GM11168 (cell line): ENCODE results near the gene VRTN.
"Not testable (repeated sequence)": the region's sequence is repeated elsewhere in the genome, so short reads cannot be mapped to it uniquely, and the experiment has no call there.

Experiments
- in situ Hi-C: fragments of 300-500 bp; cut with MboI; formaldehyde crosslinking; loops from one replicate; pipeline ENCODE4 v1.12.0; 2022; ENCODE audit warnings: low sequenced_read_pairs; ENCODE audit not compliant: unreplicated experiment

VRTN gene

DNA sequence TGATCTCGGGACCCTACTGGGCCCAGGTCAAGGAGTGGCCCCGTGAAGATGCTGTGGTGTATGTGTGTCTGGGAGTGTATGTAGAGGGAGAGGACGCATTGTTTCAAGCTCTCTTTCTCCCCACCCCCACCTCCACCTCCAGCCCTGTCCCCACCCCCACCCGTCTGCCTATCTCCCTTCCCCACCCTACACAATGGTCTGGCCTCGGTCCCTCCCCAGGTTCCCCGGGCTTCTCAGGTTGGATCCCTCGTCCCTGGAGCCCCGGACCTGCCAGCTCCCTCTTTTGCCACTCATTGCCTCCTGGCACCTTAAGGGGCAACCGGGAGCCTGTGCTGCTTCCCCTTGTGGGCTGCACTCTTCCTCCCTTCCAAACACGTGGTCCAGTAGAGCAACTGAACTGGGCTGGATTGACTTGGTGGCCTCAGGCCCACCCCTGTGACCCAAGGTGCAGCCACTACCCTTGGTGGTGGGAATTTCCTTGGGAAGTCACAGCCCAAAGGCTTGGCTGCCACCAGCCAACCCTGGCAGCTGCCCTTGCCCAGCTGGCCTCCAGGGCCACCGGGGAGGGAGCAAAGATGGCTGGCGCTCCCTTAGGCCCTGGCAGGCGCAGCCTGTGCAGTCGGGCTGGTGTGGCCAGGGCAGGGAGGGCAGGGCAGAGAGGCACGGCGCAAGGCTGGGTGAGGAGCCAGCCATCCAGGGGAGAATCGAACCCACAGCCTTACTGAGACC is 628 bp downstream of the VRTN start:
- in situ Hi-C loops: no loop called here

DNA sequence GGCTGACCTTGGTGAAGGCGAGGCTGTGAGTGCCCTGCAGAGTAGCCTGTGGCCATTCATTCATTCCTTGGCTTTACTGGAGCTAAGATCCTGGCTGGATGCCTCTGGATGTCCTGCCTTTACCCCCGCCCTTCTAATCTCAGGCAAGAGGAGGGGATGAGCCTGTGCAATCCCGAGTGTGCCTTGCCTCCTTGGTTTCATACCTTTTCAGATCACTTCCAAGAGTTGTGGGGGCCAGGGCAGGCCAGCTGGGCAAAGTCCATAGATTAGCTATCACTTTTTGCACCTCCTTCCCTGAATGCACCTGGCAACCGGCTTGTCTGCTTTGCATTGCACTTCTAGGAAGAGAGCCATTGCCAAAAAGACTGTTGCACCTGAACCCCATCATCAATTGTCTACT is 1.5 kb downstream of the VRTN start:
- in situ Hi-C loops: no loop called here

DNA sequence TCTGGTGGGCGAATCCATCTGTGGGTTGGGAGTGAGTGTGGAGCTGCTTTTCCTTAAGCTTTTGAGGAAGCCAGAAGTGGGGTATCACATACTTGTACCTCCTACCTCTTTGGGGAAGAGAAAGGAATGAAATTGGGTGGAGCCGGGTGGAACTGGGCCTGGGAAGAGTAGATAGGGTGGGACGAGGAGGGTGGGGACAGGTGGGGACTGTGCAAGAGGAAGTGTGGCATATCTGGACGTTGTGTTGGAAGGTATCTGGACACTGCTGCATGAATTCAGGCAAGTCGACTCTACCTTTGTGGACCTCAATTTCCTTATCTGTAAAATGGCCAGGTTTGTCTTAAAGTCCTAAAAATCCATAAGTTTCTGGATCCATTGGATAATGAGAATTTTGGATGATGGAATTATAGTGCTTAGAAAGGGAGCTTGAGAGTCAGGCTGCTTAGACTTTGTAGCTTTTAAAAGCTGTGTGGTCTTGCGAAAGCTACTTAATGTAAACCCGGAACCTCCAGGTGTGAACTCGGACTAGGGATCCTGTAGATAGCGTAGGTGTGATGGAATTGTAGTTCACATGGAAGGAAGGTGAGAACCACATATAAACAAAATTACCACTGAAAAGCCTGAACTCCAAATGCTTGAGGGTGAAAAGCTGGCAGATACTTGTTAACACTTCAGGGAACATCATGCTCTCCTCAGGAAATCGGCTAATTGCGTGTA is 2.1 kb downstream of the VRTN start:
- in situ Hi-C loops: no loop called here

DNA sequence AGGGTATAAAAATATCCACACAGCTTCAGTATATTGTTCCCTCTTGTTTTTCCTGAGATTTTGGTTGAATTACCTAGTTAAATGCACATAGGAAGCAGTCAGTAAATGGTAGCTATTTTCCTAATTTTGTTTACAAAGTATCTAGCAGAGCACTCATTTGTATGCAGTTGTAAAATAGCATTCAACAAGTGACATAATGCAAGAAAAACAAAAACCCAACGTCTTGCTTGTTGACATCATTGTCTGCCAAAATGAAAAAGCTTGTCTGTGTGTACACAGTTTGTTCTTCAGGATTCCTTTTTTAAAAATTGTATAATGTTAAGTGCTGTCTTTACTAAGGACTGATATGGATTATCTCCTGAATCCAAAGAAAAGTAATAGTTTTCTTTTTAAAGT is 2.7 kb downstream of the VRTN start:
- in situ Hi-C loops: no loop called here

DNA sequence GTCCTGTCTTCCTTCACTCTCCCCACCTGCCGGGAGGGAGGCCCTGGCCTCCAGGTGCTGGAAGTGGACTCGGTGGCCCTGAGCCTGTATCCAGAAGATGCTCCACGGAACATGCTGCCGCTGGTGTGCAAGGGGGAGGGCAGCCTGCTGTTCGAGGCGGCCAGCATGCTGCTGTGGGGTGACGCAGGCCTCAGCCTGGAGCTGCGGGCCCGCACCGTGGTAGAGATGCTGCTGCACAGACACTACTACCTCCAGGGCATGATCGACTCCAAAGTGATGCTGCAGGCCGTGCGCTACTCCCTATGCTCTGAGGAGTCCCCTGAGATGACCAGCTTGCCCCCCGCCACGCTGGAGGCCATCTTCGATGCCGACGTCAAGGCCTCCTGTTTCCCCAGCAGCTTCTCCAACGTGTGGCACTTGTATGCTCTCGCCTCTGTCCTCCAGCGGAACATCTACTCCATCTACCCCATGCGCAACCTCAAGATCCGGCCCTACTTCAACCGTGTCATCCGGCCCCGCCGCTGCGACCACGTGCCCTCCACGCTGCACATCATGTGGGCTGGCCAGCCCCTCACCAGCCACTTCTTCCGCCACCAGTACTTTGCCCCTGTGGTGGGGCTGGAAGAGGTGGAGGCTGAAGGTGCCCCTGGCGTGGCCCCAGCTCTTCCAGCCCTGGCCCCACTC is 8.8 kb downstream of the VRTN start:
- in situ Hi-C loops: no loop called here

DNA sequence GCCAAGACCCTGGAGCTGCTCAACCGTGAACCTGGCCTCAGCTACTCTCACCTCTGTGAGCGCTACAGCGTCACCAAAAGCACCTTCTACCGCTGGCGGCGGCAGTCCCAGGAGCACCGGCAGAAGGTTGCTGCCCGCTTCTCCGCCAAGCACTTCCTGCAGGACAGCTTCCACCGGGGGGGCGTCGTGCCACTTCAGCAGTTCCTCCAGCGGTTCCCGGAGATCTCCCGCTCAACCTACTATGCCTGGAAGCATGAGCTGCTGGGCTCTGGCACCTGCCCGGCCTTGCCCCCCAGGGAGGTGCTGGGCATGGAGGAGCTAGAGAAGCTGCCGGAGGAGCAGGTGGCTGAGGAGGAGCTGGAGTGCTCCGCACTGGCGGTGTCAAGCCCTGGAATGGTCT is 9.3 kb downstream of the VRTN start:
- in situ Hi-C loops: no loop called here

DNA sequence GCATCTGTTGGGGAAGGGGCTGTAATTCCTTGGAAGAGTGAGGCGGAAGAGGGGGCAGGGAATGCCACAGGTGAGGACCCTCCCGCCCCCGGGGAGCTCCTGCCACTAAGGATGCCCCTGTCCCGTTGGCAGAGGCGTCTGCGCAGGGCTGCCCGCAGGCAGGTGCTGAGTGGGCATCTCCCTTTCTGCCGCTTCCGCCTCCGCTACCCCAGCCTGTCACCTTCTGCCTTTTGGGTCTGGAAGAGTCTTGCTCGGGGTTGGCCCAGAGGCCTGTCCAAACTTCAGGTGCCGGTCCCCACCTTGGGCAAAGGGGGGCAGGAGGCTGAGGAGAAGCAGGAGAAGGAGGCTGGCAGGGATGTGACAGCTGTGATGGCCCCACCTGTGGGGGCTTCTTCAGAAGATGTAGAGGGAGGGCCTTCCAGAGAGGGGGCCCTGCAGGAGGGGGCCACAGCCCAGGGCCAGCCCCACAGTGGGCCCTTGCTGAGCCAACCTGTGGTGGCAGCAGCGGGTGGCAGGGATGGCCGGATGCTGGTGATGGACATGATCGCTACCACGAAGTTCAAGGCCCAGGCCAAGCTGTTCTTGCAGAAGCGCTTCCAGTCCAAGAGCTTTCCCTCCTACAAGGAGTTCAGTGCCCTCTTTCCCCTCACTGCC is 10.0 kb downstream of the VRTN start:
- in situ Hi-C loops: no loop called here

DNA sequence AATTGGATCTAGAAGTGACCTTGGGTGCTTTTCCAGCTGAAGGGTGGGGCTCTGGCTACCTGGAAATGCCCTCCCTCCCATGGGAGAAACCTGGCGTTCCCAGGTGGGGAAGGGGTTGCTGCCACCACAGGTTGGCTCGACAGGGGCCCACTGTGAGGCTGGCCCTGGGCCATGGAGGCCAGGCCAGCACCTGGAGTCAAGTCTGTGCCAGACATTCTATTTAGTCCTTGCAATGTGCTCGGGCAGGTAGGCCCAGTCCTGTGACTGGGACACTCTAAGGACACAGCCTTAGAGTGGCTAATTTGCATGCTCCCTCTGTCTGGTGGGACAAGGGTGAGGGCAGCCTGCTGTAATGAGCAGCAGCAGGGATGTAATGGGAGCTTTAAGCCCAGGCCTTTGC is 11.9 kb downstream of the VRTN start:
- in situ Hi-C loops: loop anchor here (10.0 kb wide), 1 partner anchor 115 kb away; no protein-coding TSS in a partner anchor

DNA sequence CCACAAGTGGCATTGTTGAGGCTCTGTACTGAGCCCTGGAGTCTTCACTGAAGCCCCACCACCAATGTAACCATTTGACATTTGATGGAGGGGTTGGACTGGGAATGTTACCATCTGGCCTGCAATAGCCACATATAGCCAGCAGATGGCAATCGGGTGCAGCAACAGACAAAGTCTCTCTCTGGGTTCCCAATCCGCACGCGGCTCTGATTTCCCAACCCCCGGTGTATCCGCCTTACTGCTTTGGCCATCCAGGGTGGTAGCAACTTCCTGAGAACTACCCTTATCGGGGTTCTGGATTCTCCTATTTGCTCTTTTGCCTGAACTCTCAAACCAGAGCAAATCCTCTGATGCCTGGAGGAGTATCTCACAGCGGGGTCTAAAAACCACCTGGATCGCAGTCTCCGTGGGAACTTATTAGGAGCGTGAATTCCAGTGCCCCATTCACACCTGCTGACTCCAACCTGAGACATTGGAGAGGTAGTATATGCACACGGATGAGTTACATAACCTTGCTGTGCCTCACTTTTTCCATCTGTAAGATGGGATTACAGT is 14.2 kb downstream of the VRTN start:
- in situ Hi-C loops: loop anchor here (10.0 kb wide), 1 partner anchor 112 kb away; no protein-coding TSS in a partner anchor

DNA sequence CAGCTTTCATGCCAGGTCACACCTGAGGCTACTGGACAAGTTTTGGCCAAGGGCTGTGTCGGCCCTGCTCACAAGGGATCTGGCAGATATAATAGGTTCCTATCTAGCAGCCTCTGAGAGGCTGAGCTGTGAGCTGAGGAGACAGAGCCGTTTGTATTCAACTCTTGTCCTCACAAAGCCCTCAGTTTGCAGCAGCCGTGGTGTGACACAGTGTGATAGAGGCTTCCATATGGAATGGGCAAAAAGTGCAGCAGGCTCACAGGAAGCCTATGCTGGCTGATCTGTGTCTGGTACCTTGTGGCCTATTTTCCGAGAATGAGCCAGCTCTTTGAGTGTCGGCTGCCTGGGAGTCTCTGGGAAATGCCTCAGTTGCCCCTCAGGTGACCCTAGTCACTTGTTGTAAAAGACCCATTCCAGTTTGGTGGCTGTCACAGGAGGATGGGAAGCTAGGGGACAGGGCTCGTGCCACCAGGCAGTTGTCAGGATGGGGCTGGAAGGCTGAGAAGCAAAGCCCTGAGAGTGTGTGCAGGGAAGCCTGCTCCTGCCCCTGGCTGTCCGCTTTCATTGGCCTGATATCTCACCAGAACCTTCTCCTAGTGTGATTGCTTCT is 16.1 kb downstream of the VRTN start:
- in situ Hi-C loops: loop anchor here (10.0 kb wide), 1 partner anchor 110 kb away; no protein-coding TSS in a partner anchor

DNA sequence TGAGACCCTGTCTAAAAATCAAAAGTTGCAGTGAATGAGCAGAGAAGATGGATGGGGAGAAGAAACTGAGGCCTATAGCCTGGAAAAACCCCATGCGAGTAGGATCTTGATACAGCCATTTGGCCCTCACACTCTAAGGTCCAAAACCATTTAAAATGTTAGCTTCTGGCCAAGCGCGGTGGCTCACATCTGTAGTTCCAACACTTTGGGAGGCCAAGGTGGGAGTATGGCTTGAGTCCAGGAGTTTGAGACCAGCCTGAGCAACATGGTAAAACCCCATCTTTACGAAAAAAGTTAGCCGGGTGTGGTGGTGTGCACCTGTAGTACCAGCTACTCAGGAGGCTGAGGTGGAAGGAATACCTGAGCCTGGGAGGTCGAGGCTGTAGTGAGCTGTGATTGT is 19.8 kb downstream of the VRTN start:
- in situ Hi-C loops: loop anchor here (10.0 kb wide), 1 partner anchor 107 kb away; no protein-coding TSS in a partner anchor

DNA sequence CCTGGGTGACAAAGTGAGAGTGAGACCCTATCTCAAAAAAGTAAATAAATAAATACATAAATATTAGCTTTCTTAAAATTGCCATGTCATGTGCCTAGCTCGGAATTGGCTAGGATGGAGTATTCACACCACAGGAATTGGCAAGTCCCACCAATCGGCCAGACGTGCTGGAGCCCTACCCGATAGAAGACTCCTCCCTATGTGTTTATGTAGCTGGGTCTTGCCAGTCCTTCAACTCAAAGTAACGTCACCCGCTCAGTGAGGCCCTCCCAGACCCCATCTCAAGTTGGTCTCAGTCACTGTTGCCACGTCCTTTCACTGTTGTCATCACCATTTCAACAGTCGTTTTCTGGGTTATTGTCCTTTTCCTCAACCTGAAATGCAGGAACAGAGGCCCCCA is 20.2 kb downstream of the VRTN start:
- in situ Hi-C loops: loop anchor here (10.0 kb wide), 1 partner anchor 106 kb away; no protein-coding TSS in a partner anchor

DNA sequence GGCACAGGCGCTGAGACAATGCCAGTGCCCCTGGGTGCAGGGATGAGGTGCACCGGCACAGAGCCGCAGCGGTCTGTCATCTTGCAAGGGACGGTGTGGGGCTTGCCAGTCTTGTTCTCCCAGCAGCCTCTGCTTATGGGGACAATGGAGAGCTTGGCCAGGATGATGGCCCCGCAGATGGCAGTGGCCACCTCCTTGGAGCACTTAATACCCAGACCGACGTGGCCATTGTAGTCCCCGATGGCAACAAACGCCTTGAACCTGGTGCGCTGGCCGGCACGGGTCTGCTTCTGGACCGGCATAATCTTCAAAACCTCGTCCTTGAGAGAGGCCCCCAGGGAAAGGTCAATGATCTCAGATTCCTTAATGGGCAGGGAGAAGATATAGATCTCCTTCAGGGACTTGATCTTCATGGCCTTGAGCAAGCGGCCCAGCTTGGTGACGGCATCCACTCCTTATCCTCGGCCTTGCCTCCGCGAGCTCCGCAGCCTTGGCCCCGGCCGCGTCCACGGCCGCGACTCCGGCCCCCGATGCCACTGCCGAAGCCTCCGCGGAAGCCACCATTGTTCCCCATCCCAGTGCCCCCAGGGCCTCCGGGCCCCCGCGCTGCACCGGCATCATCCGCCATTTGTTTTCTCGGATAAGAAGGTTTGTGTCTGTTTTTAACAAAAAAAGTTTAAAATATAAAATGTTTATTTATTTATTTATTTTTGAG is 29.9 kb downstream of the VRTN start:
- in situ Hi-C loops: no loop called here

DNA sequence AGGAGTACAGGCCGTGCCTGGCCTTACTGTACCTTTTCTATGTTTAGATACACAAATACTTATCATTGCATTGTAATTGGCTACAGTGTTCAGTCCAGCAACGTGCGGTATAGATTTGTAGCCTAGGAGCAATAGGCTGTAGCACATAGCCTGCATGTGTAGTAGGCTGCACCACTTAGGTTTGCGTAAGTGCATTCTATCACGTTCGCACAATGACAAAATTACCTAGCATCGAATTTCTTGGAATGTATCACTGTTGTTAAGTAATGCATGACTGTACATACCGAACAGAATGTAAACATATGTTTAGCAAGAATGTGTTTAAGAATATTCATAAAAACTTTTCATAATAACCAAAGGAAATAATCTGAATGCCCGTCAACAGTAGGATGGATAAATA is 31.9 kb downstream of the VRTN start:
- in situ Hi-C loops: no loop called here

DNA sequence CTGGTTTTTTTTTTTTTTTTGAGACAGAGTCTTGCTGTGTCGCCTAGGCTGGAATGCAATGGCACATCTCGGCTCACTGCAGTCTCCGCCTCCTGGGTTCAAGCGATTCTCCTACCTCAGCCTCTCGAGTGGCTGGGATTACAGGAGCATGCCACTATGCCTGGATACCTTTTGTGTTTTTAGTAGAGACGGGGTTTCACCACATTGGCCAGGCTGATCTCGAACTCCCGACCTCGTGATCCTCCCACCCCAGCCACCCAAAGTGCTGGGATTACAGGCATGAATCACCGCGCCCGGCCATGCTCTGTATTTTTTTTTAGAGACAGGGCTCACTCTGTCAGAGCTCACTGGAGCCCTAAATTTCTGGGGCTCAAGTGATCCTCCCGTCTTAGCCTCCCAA is 32.6 kb downstream of the VRTN start:
- in situ Hi-C loops: no loop called here

DNA sequence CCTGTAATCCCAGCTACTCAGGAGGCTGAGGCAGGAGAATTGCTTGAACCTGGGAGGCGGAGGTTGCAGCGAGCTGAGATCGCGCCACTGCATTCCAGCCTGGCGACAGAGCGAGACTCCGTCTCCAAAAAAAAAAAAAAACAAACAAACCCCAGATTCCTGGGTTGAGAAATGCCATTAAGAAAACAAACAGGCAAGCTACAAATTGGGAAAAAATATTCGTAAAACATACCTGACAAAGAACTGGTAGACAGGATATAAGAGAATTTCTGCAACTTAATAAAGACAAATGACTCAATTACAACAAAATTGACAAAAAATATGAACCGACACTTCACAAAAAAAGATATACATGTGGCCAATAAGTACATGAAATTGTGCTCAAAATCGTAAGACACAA is 33.3 kb downstream of the VRTN start:
- in situ Hi-C loops: not testable (repeated sequence)

DNA sequence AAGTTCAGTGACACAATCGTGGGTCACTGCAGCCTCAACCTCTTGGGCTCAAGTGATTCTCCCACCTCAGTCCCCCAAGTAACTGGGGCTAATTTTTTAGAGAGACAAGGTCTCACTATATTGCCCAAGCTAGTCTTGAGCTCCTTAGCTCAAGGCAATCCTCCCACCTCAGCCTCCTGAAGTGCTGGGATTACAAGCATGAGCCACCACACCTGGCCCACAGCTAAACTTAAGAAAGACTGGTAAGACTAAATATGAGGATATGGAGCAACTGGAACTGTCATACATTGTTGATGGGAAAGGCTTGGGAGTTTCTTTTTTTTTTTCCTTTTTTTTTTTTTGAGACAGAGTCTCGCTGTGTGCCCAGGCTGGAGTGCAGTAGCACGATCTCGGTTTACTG is 34.0 kb downstream of the VRTN start:
- in situ Hi-C loops: no loop called here

DNA sequence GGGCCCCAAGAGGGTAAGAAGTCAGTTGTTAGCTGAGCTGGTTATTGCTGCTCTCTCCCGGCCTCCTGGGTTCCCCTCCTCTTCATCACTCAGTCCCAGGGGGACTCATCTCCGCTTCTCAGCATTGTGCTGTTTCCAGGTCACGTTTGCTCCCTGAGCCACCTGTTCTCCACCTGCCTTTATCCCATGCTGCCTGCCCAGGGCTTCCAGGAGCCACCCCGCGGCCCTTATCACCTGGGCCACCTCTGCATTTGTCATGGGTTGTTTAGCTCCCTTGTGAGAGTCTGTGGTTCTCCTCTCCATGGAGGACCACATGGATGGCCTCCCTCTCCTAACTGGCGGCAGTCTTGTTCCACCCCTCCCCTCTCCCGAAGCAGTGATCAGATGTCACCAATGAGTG is 41.7 kb downstream of the VRTN start:
- in situ Hi-C loops: no loop called here

DNA sequence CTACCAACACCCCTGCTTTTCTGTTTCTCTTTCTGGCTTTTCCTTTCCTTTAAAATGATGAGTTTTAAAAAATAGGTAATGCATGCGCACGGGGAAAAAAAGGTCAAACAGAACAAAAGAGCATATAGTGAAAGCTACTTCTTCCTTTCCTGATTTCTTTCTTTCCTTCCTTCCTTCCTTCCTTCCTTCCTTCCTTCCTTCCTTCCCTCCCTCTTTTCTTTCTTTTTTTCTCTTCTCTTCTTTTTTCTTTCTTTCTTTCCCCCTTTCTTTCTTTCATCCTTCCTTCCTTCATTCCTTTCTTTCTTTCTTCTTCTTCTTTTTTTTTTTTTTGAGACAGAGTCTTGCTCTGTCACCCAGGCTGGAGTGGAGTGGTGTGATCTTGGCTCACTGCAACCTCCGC is 42.2 kb downstream of the VRTN start:
- in situ Hi-C loops: not testable (repeated sequence)
